ENCODE data around the gene CCNI2. TPM values are rescaled to one million over a fixed set of nuclear protein-coding genes. Genes with fewer than 3 reads are reported as not detected.

Gene CCNI2
- total and polyA plus RNA-seq, 7 experiments from 2014 or later, result 2.4 to 44.9 (median 5.0) TPM

- POLR2A ChIA-PET, result interaction anchor here (0.5 kb wide), 1 partner anchor 27 kb away, joined by 3 read pairs; no protein-coding TSS in a partner anchor
- peaks cover 0 to 3% (median 0%) of the 10 kb centered on the region in 5 donors for H3K36me3 Mint-ChIP-seq
- DNase-seq (no peak), ATAC-seq (peak; percentile 60)
- peaks cover 42 to 67% (median 61%) of the 10 kb centered on the region in 5 donors for H3K27me3 Mint-ChIP-seq
- peaks cover 0 to 35% (median 17%) of the 10 kb centered on the region in 7 donors for H3K4me1 Mint-ChIP-seq
- intact Hi-C loops (cut with micrococcal nuclease), result no loop called here
- Histone ChIP-seq H3K36me3 (ENCODE audit: control insufficient read depth in 2 of 3, insufficient read depth in 3 of 3, low read length in 3 of 3) (no peaks in the 10 kb centered on the region), H3K27ac (ENCODE audit: low read depth, low read length) (no peak overlapping the region), H3K27me3 (ENCODE audit: control insufficient read depth in 2 of 2, insufficient read depth in 2 of 2, low read length in 2 of 2) (peaks cover 0 to 8% of the 10 kb centered on the region in 2 donors), H3K4me1 (ENCODE audit: control insufficient read depth in 2 of 2, insufficient read depth in 2 of 2, low read length in 2 of 2) (peaks cover 7 to 8% of the 10 kb centered on the region in 2 donors), H3K9me3 (ENCODE audit: control insufficient read depth in 2 of 3, low read length in 3 of 3) (no peaks in the 10 kb centered on the region), H3K4me3 (ENCODE audit: low read length) (no peak overlapping the region)
- CTCF ChIA-PET, result no interaction called here
- H3K9me3 Mint-ChIP-seq, result no peaks in the 10 kb centered on the region
- H3K27ac Mint-ChIP-seq, result no peak overlapping the region
- no peak overlapping the region for H3K4me3 Mint-ChIP-seq
Measured at GRCh38 chr5:132782101-132782500, 34.9 kb downstream of the CCNI2 start.

GRCh38 chr5:132785365-132785764 lies 38.1 kb downstream of the CCNI2 start:
- intact Hi-C loops (cut with micrococcal nuclease), result no loop called here
- no peak overlapping the region for H3K4me3 Mint-ChIP-seq
- Histone ChIP-seq H3K27me3 (ENCODE audit: control insufficient read depth in 2 of 2, insufficient read depth in 2 of 2, low read length in 2 of 2) (no peaks in the 10 kb centered on the region), H3K4me1 (ENCODE audit: control insufficient read depth in 2 of 2, insufficient read depth in 2 of 2, low read length in 2 of 2) (no peaks in the 10 kb centered on the region), H3K4me3 (ENCODE audit: low read length) (no peak overlapping the region), H3K9me3 (ENCODE audit: control insufficient read depth in 2 of 3, low read length in 3 of 3) (no peaks in the 10 kb centered on the region), H3K27ac (ENCODE audit: low read depth, low read length) (no peak overlapping the region), H3K36me3 (ENCODE audit: control insufficient read depth in 2 of 3, insufficient read depth in 3 of 3, low read length in 3 of 3) (no peaks in the 10 kb centered on the region)
- no peaks in the 10 kb centered on the region for H3K9me3 Mint-ChIP-seq
- H3K4me1 Mint-ChIP-seq, result peaks cover 0 to 20% (median 8%) of the 10 kb centered on the region in 7 donors
- POLR2A ChIA-PET, result interaction anchor here (0.6 kb wide), 1 partner anchor 97 kb away, joined by 4 read pairs; no protein-coding TSS in a partner anchor
- no peak overlapping the region for H3K27ac Mint-ChIP-seq
- H3K36me3 Mint-ChIP-seq, result no peaks in the 10 kb centered on the region
- DNase-seq (no peak), ATAC-seq (no peak)
- peaks cover 23 to 51% (median 39%) of the 10 kb centered on the region in 5 donors for H3K27me3 Mint-ChIP-seq
- CTCF ChIA-PET, result interaction anchor here (1.1 kb wide), 1 partner anchor 35 kb away, joined by 3 read pairs; no protein-coding TSS in a partner anchor

- DNase-seq (no peak), ATAC-seq (no peak)
- no peak overlapping the region for H3K4me3 Mint-ChIP-seq
- H3K27me3 Mint-ChIP-seq, result peaks cover 26 to 51% (median 34%) of the 10 kb centered on the region in 5 donors
- no peaks in the 10 kb centered on the region for H3K36me3 Mint-ChIP-seq
- Histone ChIP-seq H3K27ac (ENCODE audit: low read depth, low read length) (no peak overlapping the region), H3K27me3 (ENCODE audit: control insufficient read depth in 2 of 2, insufficient read depth in 2 of 2, low read length in 2 of 2) (no peaks in the 10 kb centered on the region), H3K4me3 (ENCODE audit: low read length) (no peak overlapping the region), H3K9me3 (ENCODE audit: control insufficient read depth in 2 of 3, low read length in 3 of 3) (no peaks in the 10 kb centered on the region), H3K36me3 (ENCODE audit: control insufficient read depth in 2 of 3, insufficient read depth in 3 of 3, low read length in 3 of 3) (no peaks in the 10 kb centered on the region), H3K4me1 (ENCODE audit: control insufficient read depth in 2 of 2, insufficient read depth in 2 of 2, low read length in 2 of 2) (no peaks in the 10 kb centered on the region)
- H3K27ac Mint-ChIP-seq, result no peak overlapping the region
- H3K4me1 Mint-ChIP-seq, result peaks cover 0 to 18% (median 5%) of the 10 kb centered on the region in 7 donors
- H3K9me3 Mint-ChIP-seq, result no peaks in the 10 kb centered on the region
- POLR2A ChIA-PET, result interaction anchor here (0.6 kb wide), 1 partner anchor 96 kb away, joined by 4 read pairs; no protein-coding TSS in a partner anchor
- CTCF ChIA-PET, result no interaction called here
- intact Hi-C loops (cut with micrococcal nuclease), result no loop called here
Measured at GRCh38 chr5:132785864-132786263, 38.6 kb downstream of the CCNI2 start.

- no peaks in the 10 kb centered on the region for H3K36me3 ChIP-seq (ENCODE audit: control insufficient read depth in 2 of 3, insufficient read depth in 3 of 3, low read length in 3 of 3)
- ChIA-PET POLR2A (no interaction called here), CTCF (interaction anchor here (1.3 kb wide), 1 partner anchor 10 kb away, joined by 4 read pairs; no protein-coding TSS in a partner anchor)
- H3K36me3 Mint-ChIP-seq, result no peaks in the 10 kb centered on the region
- DNase-seq (no peak), ATAC-seq (no peak)
- no peaks in the 10 kb centered on the region for H3K4me1 ChIP-seq (ENCODE audit: control insufficient read depth in 2 of 2, insufficient read depth in 2 of 2, low read length in 2 of 2)
- no peaks in the 10 kb centered on the region for H3K27me3 ChIP-seq (ENCODE audit: control insufficient read depth in 2 of 2, insufficient read depth in 2 of 2, low read length in 2 of 2)
- H3K4me3 ChIP-seq (ENCODE audit: low read length), result no peak overlapping the region
- no peak overlapping the region for H3K27ac ChIP-seq (ENCODE audit: low read depth, low read length)
- H3K4me3 Mint-ChIP-seq, result no peak overlapping the region
- H3K27ac Mint-ChIP-seq, result no peak overlapping the region
- H3K9me3 Mint-ChIP-seq, result no peaks in the 10 kb centered on the region
- no peaks in the 10 kb centered on the region for H3K9me3 ChIP-seq (ENCODE audit: control insufficient read depth in 2 of 3, low read length in 3 of 3)
- intact Hi-C loops (cut with micrococcal nuclease), result no loop called here
- H3K27me3 Mint-ChIP-seq, result peaks cover 20 to 39% (median 29%) of the 10 kb centered on the region in 5 donors
- peaks cover 0 to 11% (median 0%) of the 10 kb centered on the region in 7 donors for H3K4me1 Mint-ChIP-seq
Measured at GRCh38 chr5:132787076-132787475, 39.9 kb downstream of the CCNI2 start.

GRCh38 chr5:132788508-132788907 lies 41.3 kb downstream of the CCNI2 start:
- no peak overlapping the region for H3K27ac ChIP-seq (ENCODE audit: low read depth, low read length)
- DNase-seq (no peak), ATAC-seq (no peak)
- H3K27me3 Mint-ChIP-seq, result peaks cover 22 to 34% (median 27%) of the 10 kb centered on the region in 5 donors
- intact Hi-C loops (cut with micrococcal nuclease), result no loop called here
- H3K4me3 Mint-ChIP-seq, result no peak overlapping the region
- H3K27me3 ChIP-seq (ENCODE audit: control insufficient read depth in 2 of 2, insufficient read depth in 2 of 2, low read length in 2 of 2), result no peaks in the 10 kb centered on the region
- H3K4me3 ChIP-seq (ENCODE audit: low read length), result no peak overlapping the region
- H3K36me3 ChIP-seq (ENCODE audit: control insufficient read depth in 2 of 3, insufficient read depth in 3 of 3, low read length in 3 of 3), result no peaks in the 10 kb centered on the region
- H3K27ac Mint-ChIP-seq, result no peak overlapping the region
- no peaks in the 10 kb centered on the region for H3K4me1 ChIP-seq (ENCODE audit: control insufficient read depth in 2 of 2, insufficient read depth in 2 of 2, low read length in 2 of 2)
- POLR2A ChIA-PET, result no interaction called here
- H3K4me1 Mint-ChIP-seq, result peaks cover 0 to 11% (median 0%) of the 10 kb centered on the region in 7 donors
- H3K9me3 ChIP-seq (ENCODE audit: control insufficient read depth in 2 of 3, low read length in 3 of 3), result no peaks in the 10 kb centered on the region
- H3K36me3 Mint-ChIP-seq, result no peaks in the 10 kb centered on the region
- no peaks in the 10 kb centered on the region for H3K9me3 Mint-ChIP-seq
- CTCF ChIA-PET, result no interaction called here

GRCh38 chr5:132788990-132789886 lies 42.0 kb downstream of the CCNI2 start:
- POLR2A ChIA-PET, result no interaction called here
- CTCF ChIA-PET, result no interaction called here

More at GRCh38 chr5:132788990-132789886, 42.0 kb downstream of the CCNI2 start:
- intact Hi-C loops (cut with micrococcal nuclease), result no loop called here
- H3K9me3 ChIP-seq (ENCODE audit: control insufficient read depth in 2 of 3, low read length in 3 of 3), result no peaks in the 10 kb centered on the region
- H3K4me1 ChIP-seq (ENCODE audit: control insufficient read depth in 2 of 2, insufficient read depth in 2 of 2, low read length in 2 of 2), result no peaks in the 10 kb centered on the region
- Mint-ChIP-seq H3K4me3 (no peak overlapping the region), H3K4me1 (peaks cover 0 to 11% (median 0%) of the 10 kb centered on the region in 7 donors), H3K27me3 (peaks cover 22 to 38% (median 24%) of the 10 kb centered on the region in 5 donors), H3K36me3 (no peaks in the 10 kb centered on the region), H3K9me3 (no peaks in the 10 kb centered on the region), H3K27ac (peak overlapping the region in 1 of 9 donors; percentile 12)
- H3K36me3 ChIP-seq (ENCODE audit: control insufficient read depth in 2 of 3, insufficient read depth in 3 of 3, low read length in 3 of 3), result no peaks in the 10 kb centered on the region
- ATAC-seq (no peak), DNase-seq (no peak)
- H3K4me3 ChIP-seq (ENCODE audit: low read length), result no peak overlapping the region
- H3K27me3 ChIP-seq (ENCODE audit: control insufficient read depth in 2 of 2, insufficient read depth in 2 of 2, low read length in 2 of 2), result no peaks in the 10 kb centered on the region
- no peak overlapping the region for H3K27ac ChIP-seq (ENCODE audit: low read depth, low read length)

All from naive thymus-derived CD4-positive, alpha-beta T cell (primary cell).